Liver (tissue), 9 donors: ENCODE results near the gene SOSTDC1. TPM values are rescaled to one million over a fixed set of nuclear protein-coding genes. Genes with fewer than 3 reads are reported as not detected.

ENCODE experiments used
- DNase-seq: peaks from one replicate; pipeline ENCODE4 v3.0.0-alpha.2; 2017; ENCODE audit warnings: low spot score
- H3K27ac ChIP-seq, 2 donors: one replicate each; pipeline ENCODE4 v1.7.0; 2013; ENCODE audit warnings: inconsistent platforms in 2 of 2, low read length in 2 of 2, control low read depth in 1 of 2, low read depth in 1 of 2, mild to moderate bottlenecking in 1 of 2
- H3K27me3 ChIP-seq, 4 donors: one replicate each; pipeline versions ENCODE4 v1.6.1 to v1.7.0; 2013; ENCODE audit warnings: low read length in 3 of 4, inconsistent platforms in 1 of 4, mild to moderate bottlenecking in 1 of 4, moderate library complexity in 1 of 4; ENCODE audit not compliant: control insufficient read depth in 4 of 4, insufficient read depth in 4 of 4
- H3K36me3 ChIP-seq, 4 donors: one replicate each; pipeline versions ENCODE4 v1.6.1 to v1.7.0; 2013; ENCODE audit warnings: low read length in 3 of 4, mild to moderate bottlenecking in 3 of 4, low read depth in 1 of 4, moderate library complexity in 1 of 4; ENCODE audit not compliant: control insufficient read depth in 4 of 4, insufficient read depth in 3 of 4
- H3K4me1 ChIP-seq, 4 donors: one replicate each; pipeline versions ENCODE4 v1.6.1 to v1.7.0; 2013; ENCODE audit warnings: low read length in 3 of 4, mild to moderate bottlenecking in 3 of 4, moderate library complexity in 1 of 4; ENCODE audit not compliant: control insufficient read depth in 4 of 4, insufficient read depth in 4 of 4
- H3K4me3 ChIP-seq, 3 donors: one replicate each; pipeline versions ENCODE4 v1.6.1 to v1.7.0; 2013; ENCODE audit warnings: low read length in 3 of 3, control low read depth in 1 of 3, low read depth in 1 of 3, mild to moderate bottlenecking in 1 of 3
- H3K9ac ChIP-seq, 2 donors: one replicate each; pipeline ENCODE4 v1.7.0; 2013; ENCODE audit warnings: low read length in 2 of 2, mild to moderate bottlenecking in 2 of 2, moderate library complexity in 2 of 2, control low read depth in 1 of 2, low read depth in 1 of 2
- H3K9me3 ChIP-seq, 4 donors: one replicate each; pipeline versions ENCODE4 v1.6.1 to v1.7.0; 2013; ENCODE audit warnings: low read length in 3 of 4; ENCODE audit not compliant: control insufficient read depth in 4 of 4
- EGR1 ChIP-seq, 2 donors: IDR thresholded peaks; 2 replicates each; pipeline ENCODE4 v1.6.1; 2016 to 2018; ENCODE audit warnings: antibody characterized with exemption in 2 of 2, low read depth in 2 of 2
- FOXA1 ChIP-seq: IDR thresholded peaks from 2 replicates; pipeline ENCODE4 v1.6.1; 2016; ENCODE audit warnings: antibody characterized with exemption
- FOXA2 ChIP-seq: IDR thresholded peaks from 2 replicates; pipeline ENCODE4 v1.6.1; 2016; ENCODE audit warnings: antibody characterized with exemption
- GABPA ChIP-seq, 2 donors: IDR thresholded peaks in 1 of 2; conservative IDR thresholded peaks in 1 of 2; 2 replicates each; pipeline ENCODE4 v1.6.1; 2016; ENCODE audit warnings: antibody characterized with exemption in 2 of 2, mild to moderate bottlenecking in 1 of 2, moderate library complexity in 1 of 2
- HNF4A ChIP-seq, 2 donors: conservative IDR thresholded peaks; 2 replicates each; pipeline ENCODE4 v1.6.1; 2016; ENCODE audit warnings: antibody characterized with exemption in 2 of 2, mild to moderate bottlenecking in 2 of 2
- HNF4G ChIP-seq: IDR thresholded peaks from 2 replicates; pipeline ENCODE4 v1.6.1; 2016; ENCODE audit warnings: antibody characterized with exemption
- JUND ChIP-seq, 2 donors: IDR thresholded peaks; 2 replicates each; pipeline ENCODE4 v1.6.1; 2016; ENCODE audit warnings: antibody characterized with exemption in 2 of 2
- NR2F2 ChIP-seq: IDR thresholded peaks from 2 replicates; pipeline ENCODE4 v1.6.1; 2016; ENCODE audit warnings: antibody characterized with exemption
- RAD21 ChIP-seq, 2 donors: IDR thresholded peaks; 2 replicates each; pipeline ENCODE4 v1.6.1; 2016; ENCODE audit warnings: antibody characterized with exemption in 2 of 2, mild to moderate bottlenecking in 2 of 2
- RXRA ChIP-seq, 2 donors: IDR thresholded peaks; 2 replicates each; pipeline ENCODE4 v1.6.1; 2017 to 2018; ENCODE audit warnings: antibody characterized with exemption in 2 of 2, mild to moderate bottlenecking in 1 of 2
- SP1 ChIP-seq: IDR thresholded peaks from 2 replicates; pipeline ENCODE4 v1.6.1; 2018; ENCODE audit warnings: antibody characterized with exemption, mild to moderate bottlenecking
- TAF1 ChIP-seq: conservative IDR thresholded peaks from 2 replicates; pipeline ENCODE4 v1.6.1; 2016; ENCODE audit warnings: antibody characterized with exemption, mild to moderate bottlenecking
- YY1 ChIP-seq: IDR thresholded peaks from 2 replicates; pipeline ENCODE4 v1.6.1; 2016; ENCODE audit warnings: antibody characterized with exemption, mild to moderate bottlenecking
- WGBS: extraction: QIAGEN DNeasy Blood & Tissue Kit; methylation state at CpG from one replicate; pipeline ENCODE4 v1.1.7; 2013; 5-methylcytosine and 5-hydroxymethylcytosine counted together
- polyA plus RNA-seq, 2 donors: library from polyadenylated mRNA; stranded (reverse) in 1 of 2; unstranded in 1 of 2; fragments of 200-250 nt in 1 of 2; fragments of >200 nt in 1 of 2; fragmentation: Nextera tagmentation in 1 of 2; extraction: Ambion mirVana in 1 of 2; gene quantifications; one replicate each; pipeline versions ENCODE4 v1.2.1 to v1.2.3, GENCODE V29; 2013 to 2015
- total RNA-seq, 2 donors: library from RNA; depleted of rRNA; stranded (reverse); fragments of >200 nt; gene quantifications; one replicate each; pipeline ENCODE4 v1.2.3, GENCODE V29; 2014
- TF ChIP-seq, protein P1 (sequence below): IDR thresholded peaks from 2 replicates; pipeline ENCODE4 v1.6.1; 2016; ENCODE audit warnings: antibody characterized with exemption
- TF ChIP-seq, protein P2 (sequence below): IDR thresholded peaks from 2 replicates; pipeline ENCODE4 v1.6.1; 2016; ENCODE audit warnings: antibody characterized with exemption
- TF ChIP-seq, protein P3 (sequence below): IDR thresholded peaks from 2 replicates; pipeline ENCODE4 v1.6.1; 2016; ENCODE audit warnings: antibody characterized with exemption
- TF ChIP-seq, protein P4 (sequence below): IDR thresholded peaks from 2 replicates; pipeline ENCODE4 v1.6.1; 2016; ENCODE audit warnings: antibody characterized with exemption, mild to moderate bottlenecking
- TF ChIP-seq, protein P5 (sequence below): fragments of 150-350 bp; IDR thresholded peaks from 2 replicates; pipeline ENCODE4 v1.5.1; 2017; ENCODE audit warnings: improper control_type of control experiment, low read depth, low read length; ENCODE audit not compliant: missing input control
- donor health status: healthy.
- donor health status: healthy.
- donor health status: healthy.
- donor health status: healthy.
- donor health status: healthy.

SOSTDC1 gene
- total and polyA plus RNA-seq, 4 donors, result 0.05 to 0.56 (median 0.08) TPM; not detected in 1

DNA sequence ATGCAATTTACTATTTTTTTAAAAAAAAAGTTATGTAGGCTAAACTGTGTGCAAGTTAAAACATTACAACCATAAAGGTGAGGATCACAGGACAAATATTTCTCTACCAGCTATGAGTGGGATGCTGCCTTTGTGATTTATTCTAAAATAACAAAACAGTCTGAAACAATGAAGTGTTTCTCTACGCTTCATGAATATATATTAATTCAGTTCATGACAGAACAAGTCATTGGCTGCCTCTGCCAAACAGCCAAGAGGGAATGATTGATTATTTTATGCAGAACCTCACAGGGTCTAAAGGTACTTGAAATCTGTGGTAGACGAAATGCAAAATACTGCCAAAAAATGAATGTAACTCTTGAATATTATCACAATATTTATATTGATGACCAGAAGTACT lies 29.0 kb upstream of the SOSTDC1 start:
- no peak overlapping the region for H3K4me3 ChIP-seq
- no peaks in the 10 kb centered on the region for H3K4me1 ChIP-seq
- no peaks in the 10 kb centered on the region for H3K9me3 ChIP-seq
- no peak overlapping the region for H3K27ac ChIP-seq
- DNase-seq, result no peak
- no peaks in the 10 kb centered on the region for H3K36me3 ChIP-seq
- H3K27me3 ChIP-seq, result no peaks in the 10 kb centered on the region
- TF ChIP-seq FOXA2 (no peak), NR2F2 (no peak), GABPA (IDR thresholded peaks at IDR 0.05 in 1 of 2, conservative IDR thresholded peaks at IDR 0.05 in 1 of 2) (no peak), FOXA1 (no peak), RXRA (IDR thresholded peaks at IDR 0.05) (no peak), JUND (IDR thresholded peaks at IDR 0.05) (no peak), YY1 (no peak)
- TF ChIP-seq, protein P1, sequence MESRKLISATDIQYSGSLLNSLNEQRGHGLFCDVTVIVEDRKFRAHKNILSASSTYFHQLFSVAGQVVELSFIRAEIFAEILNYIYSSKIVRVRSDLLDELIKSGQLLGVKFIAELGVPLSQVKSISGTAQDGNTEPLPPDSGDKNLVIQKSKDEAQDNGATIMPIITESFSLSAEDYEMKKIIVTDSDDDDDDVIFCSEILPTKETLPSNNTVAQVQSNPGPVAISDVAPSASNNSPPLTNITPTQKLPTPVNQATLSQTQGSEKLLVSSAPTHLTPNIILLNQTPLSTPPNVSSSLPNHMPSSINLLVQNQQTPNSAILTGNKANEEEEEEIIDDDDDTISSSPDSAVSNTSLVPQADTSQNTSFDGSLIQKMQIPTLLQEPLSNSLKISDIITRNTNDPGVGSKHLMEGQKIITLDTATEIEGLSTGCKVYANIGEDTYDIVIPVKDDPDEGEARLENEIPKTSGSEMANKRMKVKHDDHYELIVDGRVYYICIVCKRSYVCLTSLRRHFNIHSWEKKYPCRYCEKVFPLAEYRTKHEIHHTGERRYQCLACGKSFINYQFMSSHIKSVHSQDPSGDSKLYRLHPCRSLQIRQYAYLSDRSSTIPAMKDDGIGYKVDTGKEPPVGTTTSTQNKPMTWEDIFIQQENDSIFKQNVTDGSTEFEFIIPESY, result no peak
- 77% methylated on average over 2 of the region's 2 CpGs for WGBS
- H3K9ac ChIP-seq, result no peak overlapping the region

DNA sequence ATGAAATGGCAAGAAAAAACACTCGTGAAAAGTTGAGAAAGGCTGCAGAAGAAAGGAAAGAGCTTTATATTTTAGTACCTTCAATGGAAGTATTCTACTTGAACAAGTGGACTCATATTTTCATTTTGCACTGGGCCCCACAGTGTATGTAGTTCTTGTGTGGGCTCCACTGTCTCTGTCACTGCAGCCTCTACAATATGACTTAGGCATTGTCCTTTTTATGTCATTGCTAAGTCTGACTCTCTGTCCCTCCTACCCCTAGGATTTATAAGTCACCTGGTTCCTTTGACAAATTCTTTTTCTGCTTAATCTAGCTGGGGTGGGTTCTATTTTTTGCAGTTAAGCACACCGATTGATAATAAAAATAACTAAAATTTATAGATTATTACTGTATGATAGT lies 27.7 kb upstream of the SOSTDC1 start:
- TF ChIP-seq EGR1 (IDR thresholded peaks at IDR 0.05; ENCODE audit: low read depth in 2 of 2), result no peak
- TF ChIP-seq SP1, result no peak
- TF ChIP-seq, protein P2, sequence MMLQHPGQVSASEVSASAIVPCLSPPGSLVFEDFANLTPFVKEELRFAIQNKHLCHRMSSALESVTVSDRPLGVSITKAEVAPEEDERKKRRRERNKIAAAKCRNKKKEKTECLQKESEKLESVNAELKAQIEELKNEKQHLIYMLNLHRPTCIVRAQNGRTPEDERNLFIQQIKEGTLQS, result no peak
- TF ChIP-seq RXRA (IDR thresholded peaks at IDR 0.05), result no peak
- TF ChIP-seq, protein P3, sequence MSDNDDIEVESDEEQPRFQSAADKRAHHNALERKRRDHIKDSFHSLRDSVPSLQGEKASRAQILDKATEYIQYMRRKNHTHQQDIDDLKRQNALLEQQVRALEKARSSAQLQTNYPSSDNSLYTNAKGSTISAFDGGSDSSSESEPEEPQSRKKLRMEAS, result no peak
- no peak for TF ChIP-seq RAD21 (IDR thresholded peaks at IDR 0.05)
- no peak for TF ChIP-seq YY1
- TF ChIP-seq HNF4A (conservative IDR thresholded peaks at IDR 0.05), result no peak
- TF ChIP-seq, protein P4, sequence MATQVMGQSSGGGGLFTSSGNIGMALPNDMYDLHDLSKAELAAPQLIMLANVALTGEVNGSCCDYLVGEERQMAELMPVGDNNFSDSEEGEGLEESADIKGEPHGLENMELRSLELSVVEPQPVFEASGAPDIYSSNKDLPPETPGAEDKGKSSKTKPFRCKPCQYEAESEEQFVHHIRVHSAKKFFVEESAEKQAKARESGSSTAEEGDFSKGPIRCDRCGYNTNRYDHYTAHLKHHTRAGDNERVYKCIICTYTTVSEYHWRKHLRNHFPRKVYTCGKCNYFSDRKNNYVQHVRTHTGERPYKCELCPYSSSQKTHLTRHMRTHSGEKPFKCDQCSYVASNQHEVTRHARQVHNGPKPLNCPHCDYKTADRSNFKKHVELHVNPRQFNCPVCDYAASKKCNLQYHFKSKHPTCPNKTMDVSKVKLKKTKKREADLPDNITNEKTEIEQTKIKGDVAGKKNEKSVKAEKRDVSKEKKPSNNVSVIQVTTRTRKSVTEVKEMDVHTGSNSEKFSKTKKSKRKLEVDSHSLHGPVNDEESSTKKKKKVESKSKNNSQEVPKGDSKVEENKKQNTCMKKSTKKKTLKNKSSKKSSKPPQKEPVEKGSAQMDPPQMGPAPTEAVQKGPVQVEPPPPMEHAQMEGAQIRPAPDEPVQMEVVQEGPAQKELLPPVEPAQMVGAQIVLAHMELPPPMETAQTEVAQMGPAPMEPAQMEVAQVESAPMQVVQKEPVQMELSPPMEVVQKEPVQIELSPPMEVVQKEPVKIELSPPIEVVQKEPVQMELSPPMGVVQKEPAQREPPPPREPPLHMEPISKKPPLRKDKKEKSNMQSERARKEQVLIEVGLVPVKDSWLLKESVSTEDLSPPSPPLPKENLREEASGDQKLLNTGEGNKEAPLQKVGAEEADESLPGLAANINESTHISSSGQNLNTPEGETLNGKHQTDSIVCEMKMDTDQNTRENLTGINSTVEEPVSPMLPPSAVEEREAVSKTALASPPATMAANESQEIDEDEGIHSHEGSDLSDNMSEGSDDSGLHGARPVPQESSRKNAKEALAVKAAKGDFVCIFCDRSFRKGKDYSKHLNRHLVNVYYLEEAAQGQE, result no peak
- TF ChIP-seq FOXA2, result no peak
- TF ChIP-seq, protein P5, sequence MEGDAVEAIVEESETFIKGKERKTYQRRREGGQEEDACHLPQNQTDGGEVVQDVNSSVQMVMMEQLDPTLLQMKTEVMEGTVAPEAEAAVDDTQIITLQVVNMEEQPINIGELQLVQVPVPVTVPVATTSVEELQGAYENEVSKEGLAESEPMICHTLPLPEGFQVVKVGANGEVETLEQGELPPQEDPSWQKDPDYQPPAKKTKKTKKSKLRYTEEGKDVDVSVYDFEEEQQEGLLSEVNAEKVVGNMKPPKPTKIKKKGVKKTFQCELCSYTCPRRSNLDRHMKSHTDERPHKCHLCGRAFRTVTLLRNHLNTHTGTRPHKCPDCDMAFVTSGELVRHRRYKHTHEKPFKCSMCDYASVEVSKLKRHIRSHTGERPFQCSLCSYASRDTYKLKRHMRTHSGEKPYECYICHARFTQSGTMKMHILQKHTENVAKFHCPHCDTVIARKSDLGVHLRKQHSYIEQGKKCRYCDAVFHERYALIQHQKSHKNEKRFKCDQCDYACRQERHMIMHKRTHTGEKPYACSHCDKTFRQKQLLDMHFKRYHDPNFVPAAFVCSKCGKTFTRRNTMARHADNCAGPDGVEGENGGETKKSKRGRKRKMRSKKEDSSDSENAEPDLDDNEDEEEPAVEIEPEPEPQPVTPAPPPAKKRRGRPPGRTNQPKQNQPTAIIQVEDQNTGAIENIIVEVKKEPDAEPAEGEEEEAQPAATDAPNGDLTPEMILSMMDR, result no peak
- no peak for TF ChIP-seq TAF1
- TF ChIP-seq, protein P1, result no peak
- no peak for TF ChIP-seq HNF4G
- TF ChIP-seq NR2F2, result no peak
- no peak for DNase-seq
- Histone ChIP-seq H3K9me3 (no peaks in the 10 kb centered on the region), H3K27ac (no peak overlapping the region), H3K4me1 (no peaks in the 10 kb centered on the region), H3K9ac (no peak overlapping the region), H3K27me3 (no peaks in the 10 kb centered on the region), H3K36me3 (no peaks in the 10 kb centered on the region), H3K4me3 (no peak overlapping the region)
- 90% methylated on average over 2 of the region's 2 CpGs for WGBS
